Measurements from ENCODE around the gene DGKG.

Gene DGKG

GRCh38 chr3:186368717-186369116 is 6.7 kb upstream of the DGKG start:
- Histone ChIP-seq H3K4me1 (ENCODE audit: control insufficient read depth in 1 of 2, insufficient read depth in 2 of 2, low read length in 2 of 2) (no peaks in the 10 kb centered on the region), H3K27me3 (ENCODE audit: insufficient read depth, low read length) (peaks cover 11% of the 10 kb centered on the region), H4K91ac (ENCODE audit: low read depth, low read length) (no peak overlapping the region), H3K4me2 (ENCODE audit: low read length) (no peak overlapping the region), H3K36me3 (ENCODE audit: control insufficient read depth in 1 of 2, insufficient read depth in 2 of 2, low read length in 2 of 2) (no peaks in the 10 kb centered on the region), H3K79me1 (ENCODE audit: low read length) (no peaks in the 10 kb centered on the region), H3K4me3 (ENCODE audit: low read depth, low read length) (no peak overlapping the region), H2AFZ (ENCODE audit: insufficient read depth, low read length, poor library complexity) (no peak overlapping the region), H2BK12ac (ENCODE audit: low read length) (no peak overlapping the region), H3K23ac (ENCODE audit: low read length) (no peak overlapping the region), H3K14ac (ENCODE audit: low read length) (no peak overlapping the region), H4K12ac (ENCODE audit: low read depth, low read length) (no peak overlapping the region), H2BK120ac (ENCODE audit: insufficient read depth, low read length, poor library complexity) (no peak overlapping the region), H2AK5ac (ENCODE audit: low read length) (no peak overlapping the region), H3K9me3 (ENCODE audit: insufficient read depth, low read depth, low read length) (no peaks in the 10 kb centered on the region), H3K27ac (ENCODE audit: low read depth, low read length) (no peak overlapping the region), H4K8ac (ENCODE audit: low read depth, low read length) (no peak overlapping the region), H3K9ac (ENCODE audit: low read length) (no peak overlapping the region), H2BK5ac (ENCODE audit: low read depth, low read length, poor library complexity) (no peak overlapping the region), H3K18ac (ENCODE audit: low read length) (no peak overlapping the region), H3K4ac (ENCODE audit: low read depth, low read length) (no peak overlapping the region), H3K79me2 (ENCODE audit: control insufficient read depth, insufficient read depth, low read length, poor library complexity) (no peaks in the 10 kb centered on the region)
- no CpG with 5 or more reads among the region's 4 CpGs for WGBS (ENCODE audit: extremely low coverage, insufficient coverage, insufficient read length)
- DNase-seq, result no peak

- no peak overlapping the region for H4K91ac ChIP-seq (ENCODE audit: low read depth, low read length)
- H3K23ac ChIP-seq (ENCODE audit: low read length), result no peak overlapping the region
- no peak overlapping the region for H2BK5ac ChIP-seq (ENCODE audit: low read depth, low read length, poor library complexity)
- no peak overlapping the region for H4K8ac ChIP-seq (ENCODE audit: low read depth, low read length)
- H3K4me2 ChIP-seq (ENCODE audit: low read length), result no peak overlapping the region
- no peak overlapping the region for H3K14ac ChIP-seq (ENCODE audit: low read length)
- no peak overlapping the region for H2AFZ ChIP-seq (ENCODE audit: insufficient read depth, low read length, poor library complexity)
- H3K4me1 ChIP-seq (ENCODE audit: control insufficient read depth in 1 of 2, insufficient read depth in 2 of 2, low read length in 2 of 2), result no peaks in the 10 kb centered on the region
- peaks cover 16% of the 10 kb centered on the region for H3K27me3 ChIP-seq (ENCODE audit: insufficient read depth, low read length)
- no peak overlapping the region for H3K18ac ChIP-seq (ENCODE audit: low read length)
- no CpG with 5 or more reads among the region's 3 CpGs for WGBS (ENCODE audit: extremely low coverage, insufficient coverage, insufficient read length)
- no peak overlapping the region for H3K4me3 ChIP-seq (ENCODE audit: low read depth, low read length)
- no peak for DNase-seq
- H3K4ac ChIP-seq (ENCODE audit: low read depth, low read length), result no peak overlapping the region
- H3K27ac ChIP-seq (ENCODE audit: low read depth, low read length), result no peak overlapping the region
- no peak overlapping the region for H2BK12ac ChIP-seq (ENCODE audit: low read length)
- H2BK120ac ChIP-seq (ENCODE audit: insufficient read depth, low read length, poor library complexity), result no peak overlapping the region
- no peaks in the 10 kb centered on the region for H3K9me3 ChIP-seq (ENCODE audit: insufficient read depth, low read depth, low read length)
- H2AK5ac ChIP-seq (ENCODE audit: low read length), result no peak overlapping the region
- H3K36me3 ChIP-seq (ENCODE audit: control insufficient read depth in 1 of 2, insufficient read depth in 2 of 2, low read length in 2 of 2), result no peaks in the 10 kb centered on the region
- no peaks in the 10 kb centered on the region for H3K79me2 ChIP-seq (ENCODE audit: control insufficient read depth, insufficient read depth, low read length, poor library complexity)
- H3K79me1 ChIP-seq (ENCODE audit: low read length), result no peaks in the 10 kb centered on the region
- no peak overlapping the region for H3K9ac ChIP-seq (ENCODE audit: low read length)
- no peak overlapping the region for H4K12ac ChIP-seq (ENCODE audit: low read depth, low read length)
These were observed 6.1 kb upstream of the DGKG start for GRCh38 chr3:186368176-186368575.

GRCh38 chr3:186367631-186368030 is 5.6 kb upstream of the DGKG start:
- H3K4me3 ChIP-seq (ENCODE audit: low read depth, low read length), result no peak overlapping the region
- H2AFZ ChIP-seq (ENCODE audit: insufficient read depth, low read length, poor library complexity), result no peak overlapping the region
- no peak overlapping the region for H4K12ac ChIP-seq (ENCODE audit: low read depth, low read length)
- no peak overlapping the region for H2BK12ac ChIP-seq (ENCODE audit: low read length)
- no peak overlapping the region for H3K4me2 ChIP-seq (ENCODE audit: low read length)
- no peak overlapping the region for H2AK5ac ChIP-seq (ENCODE audit: low read length)
- no peak overlapping the region for H2BK120ac ChIP-seq (ENCODE audit: insufficient read depth, low read length, poor library complexity)
- no peak overlapping the region for H4K8ac ChIP-seq (ENCODE audit: low read depth, low read length)
- H3K4ac ChIP-seq (ENCODE audit: low read depth, low read length), result no peak overlapping the region
- no peaks in the 10 kb centered on the region for H3K79me1 ChIP-seq (ENCODE audit: low read length)
- H3K23ac ChIP-seq (ENCODE audit: low read length), result no peak overlapping the region
- no peaks in the 10 kb centered on the region for H3K4me1 ChIP-seq (ENCODE audit: control insufficient read depth in 1 of 2, insufficient read depth in 2 of 2, low read length in 2 of 2)
- no peak overlapping the region for H3K18ac ChIP-seq (ENCODE audit: low read length)
- H3K79me2 ChIP-seq (ENCODE audit: control insufficient read depth, insufficient read depth, low read length, poor library complexity), result no peaks in the 10 kb centered on the region
- H3K36me3 ChIP-seq (ENCODE audit: control insufficient read depth in 1 of 2, insufficient read depth in 2 of 2, low read length in 2 of 2), result no peaks in the 10 kb centered on the region
- H3K9me3 ChIP-seq (ENCODE audit: insufficient read depth, low read depth, low read length), result peaks cover under 1% of the 10 kb centered on the region
- no peak overlapping the region for H3K9ac ChIP-seq (ENCODE audit: low read length)
- H2BK5ac ChIP-seq (ENCODE audit: low read depth, low read length, poor library complexity), result no peak overlapping the region
- no peak overlapping the region for H3K27ac ChIP-seq (ENCODE audit: low read depth, low read length)
- DNase-seq, result no peak
- no peak overlapping the region for H3K14ac ChIP-seq (ENCODE audit: low read length)
- no CpG with 5 or more reads among the region's 8 CpGs for WGBS (ENCODE audit: extremely low coverage, insufficient coverage, insufficient read length)
- no peak overlapping the region for H4K91ac ChIP-seq (ENCODE audit: low read depth, low read length)
- peaks cover 21% of the 10 kb centered on the region for H3K27me3 ChIP-seq (ENCODE audit: insufficient read depth, low read length)

- Histone ChIP-seq H2BK120ac (ENCODE audit: insufficient read depth, low read length, poor library complexity) (no peak overlapping the region), H3K27me3 (ENCODE audit: insufficient read depth, low read length) (peaks cover 35% of the 10 kb centered on the region), H4K12ac (ENCODE audit: low read depth, low read length) (no peak overlapping the region), H3K4me2 (ENCODE audit: low read length) (no peak overlapping the region), H3K27ac (ENCODE audit: low read depth, low read length) (no peak overlapping the region), H3K14ac (ENCODE audit: low read length) (no peak overlapping the region), H2BK12ac (ENCODE audit: low read length) (no peak overlapping the region), H3K79me2 (ENCODE audit: control insufficient read depth, insufficient read depth, low read length, poor library complexity) (no peaks in the 10 kb centered on the region), H3K23ac (ENCODE audit: low read length) (no peak overlapping the region), H3K4ac (ENCODE audit: low read depth, low read length) (no peak overlapping the region), H2AK5ac (ENCODE audit: low read length) (no peak overlapping the region), H3K4me1 (ENCODE audit: control insufficient read depth in 1 of 2, insufficient read depth in 2 of 2, low read length in 2 of 2) (no peaks in the 10 kb centered on the region), H3K9ac (ENCODE audit: low read length) (no peak overlapping the region), H3K79me1 (ENCODE audit: low read length) (no peaks in the 10 kb centered on the region), H3K9me3 (ENCODE audit: insufficient read depth, low read depth, low read length) (peaks cover 3% of the 10 kb centered on the region), H4K8ac (ENCODE audit: low read depth, low read length) (no peak overlapping the region), H2BK5ac (ENCODE audit: low read depth, low read length, poor library complexity) (no peak overlapping the region), H4K91ac (ENCODE audit: low read depth, low read length) (no peak overlapping the region), H3K18ac (ENCODE audit: low read length) (no peak overlapping the region), H2AFZ (ENCODE audit: insufficient read depth, low read length, poor library complexity) (no peak overlapping the region), H3K36me3 (ENCODE audit: control insufficient read depth in 1 of 2, insufficient read depth in 2 of 2, low read length in 2 of 2) (no peaks in the 10 kb centered on the region), H3K4me3 (ENCODE audit: low read depth, low read length) (no peak overlapping the region)
- DNase-seq, result no peak
- WGBS (ENCODE audit: extremely low coverage, insufficient coverage, insufficient read length), result no CpG with 5 or more reads among the region's 1 CpG
These were observed 4.2 kb upstream of the DGKG start for GRCh38 chr3:186366206-186366605.
